ENCODE results near the gene LRP1.
A peak's percentile ranks its signal among the peaks of the same experiment; 100 is the strongest.

LRP1 gene

DNA sequence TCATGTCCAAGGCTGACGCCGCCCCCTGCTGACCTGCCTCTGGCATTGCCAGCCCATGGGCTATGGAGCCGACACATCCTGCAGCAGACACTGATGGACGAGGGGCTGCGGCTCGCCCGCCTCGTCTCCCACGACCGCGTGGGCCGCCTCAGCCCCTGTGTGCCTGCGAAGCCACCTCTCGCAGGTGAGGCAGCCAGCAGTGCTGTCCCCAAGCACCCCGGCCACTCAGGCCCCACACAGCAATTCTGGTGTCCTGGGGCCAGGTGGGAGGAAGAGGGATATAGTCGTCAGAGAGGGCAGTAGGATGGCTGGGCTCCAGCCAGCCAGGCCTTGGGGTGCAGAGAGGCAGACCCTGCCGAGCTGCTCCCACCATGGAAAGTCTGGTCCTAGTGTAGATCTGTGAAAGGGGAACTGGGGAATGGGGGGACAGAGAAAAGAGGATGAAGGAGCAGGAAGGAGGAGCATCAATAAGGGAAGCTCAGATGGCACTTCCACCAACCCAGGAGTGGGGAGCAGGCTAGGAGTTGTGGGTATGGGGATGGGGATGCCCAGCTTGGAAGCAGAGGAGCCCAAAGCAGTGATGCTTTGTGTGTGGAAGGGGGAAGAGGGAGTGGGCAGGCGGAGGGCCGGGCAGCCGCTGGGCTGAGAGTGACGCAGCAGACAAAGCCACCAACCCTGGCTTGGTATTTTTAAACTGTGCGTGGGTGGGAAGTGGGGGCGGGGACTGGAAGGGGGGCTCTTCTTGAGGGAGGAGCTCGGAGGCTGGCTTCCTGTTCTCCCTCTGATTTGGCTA lies 34.7 kb upstream of the LRP1 start:
- peak in 1 of 2 donors; percentile 44 for DNase-seq (ENCODE audit: low read depth in 2 of 2, low spot score in 1 of 2)

DNA sequence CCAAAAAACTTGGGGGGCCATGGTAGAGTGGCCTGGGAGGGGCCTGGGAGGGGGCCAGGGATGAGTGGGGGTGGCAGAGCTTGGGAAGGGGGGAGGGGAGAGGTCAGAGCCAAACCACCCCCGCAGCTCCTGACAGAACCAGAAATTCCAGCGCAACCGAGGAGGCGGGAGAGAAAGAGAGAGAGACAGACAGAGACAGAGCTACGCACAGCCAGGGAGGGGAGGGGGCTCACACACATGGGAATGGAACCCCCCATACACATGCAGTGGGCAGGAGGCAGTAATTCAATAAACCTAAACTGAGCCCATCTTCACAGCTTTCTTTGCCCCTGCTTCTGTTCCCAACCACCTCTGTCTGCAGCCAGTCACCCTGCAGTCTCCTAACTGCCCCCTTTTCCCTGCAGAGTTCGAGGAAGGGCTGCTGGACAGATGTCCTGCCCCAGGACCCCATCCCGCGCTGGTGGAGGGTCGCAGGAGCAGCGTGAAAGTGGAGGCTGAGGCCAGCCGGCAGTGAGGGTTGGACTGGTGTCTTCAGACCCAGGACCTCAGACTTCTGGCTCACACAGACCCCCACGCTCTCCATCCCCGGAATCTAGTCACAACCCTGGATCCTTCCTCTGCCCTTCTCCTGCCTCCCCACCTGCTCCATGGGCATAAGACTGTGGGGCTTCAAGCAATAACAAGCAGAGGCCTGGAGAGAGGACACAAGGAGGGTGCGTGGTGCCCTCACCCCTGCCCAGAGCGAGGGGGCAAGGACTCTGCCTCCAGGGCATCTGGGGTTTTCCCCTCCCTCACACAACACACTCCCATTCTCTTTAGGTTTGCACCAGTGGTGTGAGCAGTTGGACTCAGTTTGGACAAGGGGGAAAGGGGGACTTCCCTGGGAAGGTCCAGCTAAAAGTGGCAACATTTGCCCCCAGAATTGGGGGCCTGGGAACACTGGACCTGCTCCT lies 33.8 kb upstream of the LRP1 start:
- no peak for DNase-seq (ENCODE audit: low read depth in 2 of 2, low spot score in 1 of 2)

DNA sequence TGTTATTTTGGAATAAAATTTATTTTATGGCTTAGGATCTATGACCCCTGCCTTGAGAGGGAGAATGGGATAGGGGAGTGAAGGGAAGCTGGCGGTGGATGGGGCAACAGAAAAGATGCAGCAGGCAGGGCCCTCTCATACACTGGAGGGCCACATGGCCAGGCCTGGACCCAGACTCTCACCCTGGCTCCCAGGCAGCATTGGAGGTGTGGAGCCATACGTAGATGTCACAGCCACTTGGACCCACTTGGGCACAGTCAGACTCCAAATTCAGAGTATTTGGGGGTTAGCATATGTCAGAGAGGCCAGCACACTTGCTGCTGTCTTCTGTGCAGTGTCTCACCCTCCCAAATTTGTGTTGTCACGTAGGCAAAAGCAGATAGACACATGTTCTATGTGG lies 32.8 kb upstream of the LRP1 start:
- no peak for DNase-seq (ENCODE audit: low read depth in 2 of 2, low spot score in 1 of 2)

DNA sequence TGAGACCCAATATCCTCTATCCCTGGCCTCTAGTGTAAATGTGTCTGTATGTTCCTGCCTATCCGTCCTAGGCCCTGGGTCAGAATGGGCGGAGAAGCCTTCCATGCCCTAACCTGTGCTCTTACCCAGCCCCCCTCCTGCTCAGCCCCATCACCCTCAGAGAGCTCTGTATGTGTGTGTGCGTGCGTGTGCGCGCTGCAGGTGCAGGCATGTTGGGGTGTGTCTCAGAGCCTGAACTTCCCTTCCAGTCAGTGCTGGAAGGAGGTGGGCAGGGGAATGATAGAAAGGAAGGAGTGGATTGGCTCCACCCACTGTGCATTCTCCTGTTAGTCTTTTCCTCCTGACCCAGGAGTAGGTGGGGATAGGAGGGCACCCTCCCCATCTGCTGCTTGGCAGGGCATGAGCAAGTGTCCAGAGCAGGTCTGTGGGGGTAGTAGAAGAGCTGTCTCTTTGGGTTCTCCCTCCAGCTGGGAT lies 32.1 kb upstream of the LRP1 start:
- DNase-seq (ENCODE audit: low read depth in 2 of 2, low spot score in 1 of 2): no peak

DNA sequence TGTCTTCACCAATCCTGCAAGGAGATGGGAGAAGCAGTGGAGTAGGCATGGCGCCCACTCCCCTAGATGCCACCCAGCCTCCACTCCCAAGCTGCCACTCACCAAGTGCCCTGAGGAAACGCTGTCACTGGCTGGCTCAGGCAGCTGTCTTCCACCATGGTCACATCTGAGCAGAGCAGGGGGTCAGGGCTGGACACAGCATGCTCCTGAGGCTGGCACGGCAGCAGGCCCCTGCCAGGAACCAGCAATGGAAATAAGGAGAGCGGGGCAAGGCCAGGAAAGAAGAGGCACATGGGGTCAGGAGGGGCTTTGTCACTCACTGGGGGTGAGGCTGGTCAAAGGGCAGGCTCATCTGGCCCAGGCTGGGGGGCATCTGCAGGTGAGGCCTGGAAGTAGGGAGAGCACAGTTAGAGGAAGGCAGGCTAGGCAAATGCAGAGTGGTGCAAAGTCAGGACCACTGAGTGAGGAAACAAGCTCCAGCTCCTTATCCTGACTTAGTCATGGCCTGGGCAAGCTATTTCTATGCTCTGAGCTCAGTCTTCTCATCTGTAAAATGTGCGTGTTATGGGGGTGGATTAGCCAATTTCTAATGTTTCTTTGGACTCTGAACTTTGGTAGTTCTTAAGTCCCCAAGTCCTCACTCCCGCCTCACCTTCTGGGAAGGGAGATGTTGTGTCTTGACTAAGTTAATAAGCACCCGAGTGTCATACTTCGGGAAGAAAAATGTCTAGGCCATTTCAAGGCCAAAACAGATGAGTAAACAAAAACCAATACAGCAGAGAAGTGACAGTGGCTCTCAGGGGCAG lies 31.3 kb upstream of the LRP1 start:
- no peak for DNase-seq (ENCODE audit: low read depth in 2 of 2, low spot score in 1 of 2)

DNA sequence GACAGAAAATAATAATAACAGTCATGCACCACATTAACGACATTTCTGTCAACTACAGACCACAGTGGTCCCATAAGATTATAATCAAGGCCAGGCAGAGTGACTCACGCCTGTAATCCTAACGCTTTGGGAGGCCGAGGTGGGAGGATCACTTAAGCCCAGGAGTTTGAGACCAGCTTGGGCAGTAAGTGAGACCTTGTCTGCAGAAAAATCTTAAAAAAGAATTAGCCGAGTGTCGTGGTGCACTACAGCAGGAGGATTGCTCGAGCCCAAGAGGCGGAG lies 30.8 kb upstream of the LRP1 start:
- no peak for DNase-seq (ENCODE audit: low read depth in 2 of 2, low spot score in 1 of 2)

DNA sequence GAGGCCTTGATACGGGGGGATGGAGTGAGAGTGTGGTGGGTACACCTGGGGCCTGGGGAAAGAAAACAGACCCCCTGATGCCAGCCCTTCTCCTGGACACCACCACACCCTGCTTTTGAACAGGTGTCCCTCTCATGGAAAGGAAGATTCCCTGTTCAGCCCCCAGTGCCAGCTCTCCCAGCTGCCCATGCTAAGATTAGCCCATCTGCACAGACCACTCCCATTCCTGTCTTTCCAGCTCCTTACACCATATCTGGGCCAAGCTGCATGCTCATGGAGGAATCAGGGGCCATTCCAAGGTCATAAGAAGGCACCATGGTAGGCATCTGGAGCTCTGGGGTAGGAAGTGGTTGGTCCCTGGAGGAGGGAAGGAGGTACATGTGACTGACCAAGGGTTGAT lies 29.7 kb upstream of the LRP1 start:
- DNase-seq (ENCODE audit: low read depth in 2 of 2, low spot score in 1 of 2): no peak

DNA sequence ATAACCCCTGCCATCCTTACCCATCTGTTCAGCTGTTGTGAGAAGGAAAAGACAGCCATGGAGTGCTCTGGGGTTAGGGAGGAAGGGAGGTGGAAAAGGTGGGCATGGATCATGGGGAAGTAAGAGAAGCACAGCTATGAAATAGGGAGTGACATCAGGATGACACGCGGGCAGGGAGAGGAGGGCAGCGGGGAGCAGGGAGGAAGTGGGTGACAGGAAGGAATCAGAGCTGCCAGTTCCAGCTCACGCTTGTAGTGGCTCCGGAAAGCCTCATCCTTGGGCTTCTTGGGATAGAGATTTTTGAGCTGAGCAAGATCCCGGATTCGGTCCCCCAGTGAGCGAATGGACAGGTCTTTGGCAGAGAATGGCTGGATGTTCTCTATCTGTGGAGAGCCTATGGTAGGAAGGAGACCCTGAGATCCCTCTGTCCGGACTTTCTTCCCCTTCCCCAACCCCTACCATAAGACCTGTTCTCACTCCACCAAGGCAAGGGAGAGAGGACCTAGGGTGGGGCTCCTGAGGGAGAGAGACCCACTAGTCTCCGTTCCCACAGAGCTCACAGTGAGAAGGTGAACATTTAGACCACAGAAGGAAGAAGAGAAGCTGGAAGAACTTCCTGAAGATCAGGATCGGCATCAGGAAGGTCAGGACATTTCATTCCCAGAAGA lies 29.1 kb upstream of the LRP1 start:
- DNase-seq (ENCODE audit: low read depth in 2 of 2, low spot score in 1 of 2): no peak

DNA sequence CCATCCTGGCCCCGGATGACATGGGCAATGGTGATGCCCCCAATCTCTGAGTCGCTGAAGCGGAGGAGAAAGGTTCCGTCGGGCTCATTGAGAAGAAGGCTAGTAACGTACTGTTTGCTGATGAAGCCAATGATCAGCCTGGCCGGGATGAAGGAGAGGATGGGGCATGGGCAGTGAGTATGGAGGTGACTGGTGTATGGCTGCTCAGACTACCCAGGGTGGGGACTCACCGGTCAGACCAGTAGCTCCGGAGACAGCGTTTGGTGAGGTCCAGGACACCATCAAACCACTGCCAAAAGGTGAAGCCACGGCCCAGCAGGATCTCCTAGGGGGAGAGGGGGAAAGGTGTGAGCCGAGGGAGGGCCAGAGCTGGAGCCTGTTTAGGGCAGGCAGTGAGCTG lies 28.5 kb upstream of the LRP1 start:
- no peak for DNase-seq (ENCODE audit: low read depth in 2 of 2, low spot score in 1 of 2)

DNA sequence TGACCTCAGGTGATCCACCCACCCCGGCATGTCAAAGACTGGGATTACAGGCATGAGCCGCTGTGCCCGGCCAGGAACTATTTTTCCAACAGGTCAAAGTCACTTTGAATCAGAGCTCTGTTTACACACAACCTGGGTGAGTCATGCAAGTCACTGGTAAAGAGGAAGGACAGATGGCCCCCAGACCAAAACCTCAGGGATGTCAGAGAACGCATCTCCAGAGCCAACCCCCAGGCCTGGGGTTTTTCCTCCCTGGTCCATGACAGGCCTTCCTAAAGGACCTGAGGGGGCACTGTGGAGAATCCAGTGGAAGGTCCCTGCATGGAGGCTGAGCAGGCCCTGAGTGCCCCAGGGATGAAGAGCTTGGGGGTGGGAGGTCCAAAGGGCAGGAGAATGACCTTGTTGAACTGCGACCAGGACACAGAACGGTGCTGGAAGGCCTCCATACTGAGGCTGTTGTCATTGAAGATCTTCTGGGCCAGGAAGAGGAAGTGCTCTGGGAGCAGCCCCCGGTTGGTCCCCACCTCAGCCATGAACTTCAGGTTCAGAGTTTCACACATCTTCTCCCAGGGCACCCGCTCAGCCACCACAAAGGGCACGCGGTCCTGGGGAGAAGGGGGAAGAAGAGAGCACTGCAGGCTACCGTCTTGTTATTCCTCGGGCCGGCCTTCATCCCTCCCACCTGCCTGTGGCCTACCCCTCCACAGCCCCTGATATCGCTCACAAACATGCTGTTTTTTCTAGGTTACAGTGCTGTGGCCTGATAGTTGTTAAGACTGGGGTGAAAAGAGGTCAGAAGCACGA lies 26.2 kb upstream of the LRP1 start:
- DNase-seq (ENCODE audit: low read depth in 2 of 2, low spot score in 1 of 2): no peak

DNA sequence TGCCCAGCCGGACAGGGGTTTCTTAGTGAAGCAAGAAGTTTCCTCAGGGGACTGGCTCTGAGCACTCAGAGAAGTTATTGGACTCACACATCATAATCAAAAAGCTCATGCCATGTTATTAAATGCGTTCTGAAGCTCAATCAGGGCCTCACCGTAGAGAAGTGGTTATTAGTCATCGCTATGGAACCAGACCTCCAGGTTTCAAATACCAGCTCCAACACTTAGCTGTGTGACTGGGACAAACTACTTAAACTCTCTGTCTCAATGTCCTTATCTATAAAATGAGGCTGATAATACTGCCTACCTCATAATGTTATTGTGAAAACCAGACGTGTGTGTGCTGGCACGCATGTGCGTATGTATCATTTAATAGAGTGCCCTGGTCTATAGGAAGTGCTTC lies 24.4 kb upstream of the LRP1 start:
- no peak for DNase-seq (ENCODE audit: low read depth in 2 of 2, low spot score in 1 of 2)

DNA sequence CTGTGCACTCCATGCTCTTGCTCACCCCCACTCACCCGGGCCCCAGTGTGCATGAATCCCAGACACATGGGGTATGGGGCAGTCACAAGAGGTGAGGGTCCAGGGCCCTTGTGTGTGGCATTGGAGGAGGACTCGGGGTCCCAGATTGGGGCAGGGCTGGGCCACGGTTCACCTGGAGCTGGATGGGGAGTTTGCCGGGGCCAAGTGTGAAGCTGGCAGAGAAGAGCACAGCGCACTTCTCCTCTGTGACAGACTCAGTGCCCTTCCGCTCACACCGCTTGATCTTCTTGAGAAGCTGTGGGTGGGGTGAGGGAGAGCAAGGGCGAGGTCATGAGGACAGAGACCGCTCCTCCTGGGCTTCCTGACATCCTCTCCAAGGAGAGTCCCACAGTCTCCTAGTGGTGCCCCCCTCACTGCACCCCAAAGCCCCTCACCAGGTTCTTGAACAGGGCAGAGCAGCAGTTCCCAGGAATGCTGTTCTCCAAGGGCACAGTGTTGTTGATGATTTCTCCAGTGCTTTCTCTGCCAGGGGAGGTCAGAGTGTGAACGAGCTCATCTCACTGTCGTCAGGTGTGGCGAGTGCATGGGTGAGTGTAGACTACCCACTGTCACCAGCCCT lies 23.9 kb upstream of the LRP1 start:
- no peak for DNase-seq (ENCODE audit: low read depth in 2 of 2, low spot score in 1 of 2)

DNA sequence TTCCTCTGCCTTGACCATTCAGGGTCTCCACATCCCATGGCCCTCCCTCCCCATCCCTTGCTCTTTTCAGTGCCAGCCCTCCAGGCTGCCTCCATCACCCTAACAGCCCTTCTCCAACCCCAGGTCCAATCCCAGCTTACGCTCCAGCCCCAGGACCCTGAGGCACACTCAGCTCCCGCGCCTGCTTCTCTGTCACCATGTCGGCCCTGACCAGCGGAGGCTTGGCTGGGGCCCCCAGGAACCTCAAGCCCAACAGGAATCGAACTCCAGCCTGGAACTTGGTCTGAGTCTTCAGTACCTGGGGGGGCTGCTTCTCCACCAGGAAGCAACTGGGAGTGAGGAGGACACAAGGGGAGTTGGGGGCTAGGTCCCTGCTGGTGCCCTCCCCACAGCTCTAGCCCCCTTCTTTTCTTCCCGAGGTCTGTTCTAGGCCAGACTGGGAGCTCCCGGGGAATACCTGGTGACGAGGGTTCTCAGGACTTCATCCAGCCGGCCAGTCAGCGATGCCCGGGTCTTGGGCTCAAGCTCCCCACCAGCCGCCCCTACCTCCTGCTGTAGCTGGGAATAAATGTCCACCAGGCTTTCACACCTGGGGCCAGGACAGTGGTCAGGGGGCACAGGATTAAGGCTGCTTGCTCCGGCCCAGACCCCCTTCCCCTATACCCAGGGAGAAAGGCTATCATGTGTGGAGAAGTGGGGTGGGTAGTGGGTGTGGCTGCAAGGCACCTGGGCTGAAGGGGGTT lies 23.1 kb upstream of the LRP1 start:
- no peak for DNase-seq (ENCODE audit: low read depth in 2 of 2, low spot score in 1 of 2)

DNA sequence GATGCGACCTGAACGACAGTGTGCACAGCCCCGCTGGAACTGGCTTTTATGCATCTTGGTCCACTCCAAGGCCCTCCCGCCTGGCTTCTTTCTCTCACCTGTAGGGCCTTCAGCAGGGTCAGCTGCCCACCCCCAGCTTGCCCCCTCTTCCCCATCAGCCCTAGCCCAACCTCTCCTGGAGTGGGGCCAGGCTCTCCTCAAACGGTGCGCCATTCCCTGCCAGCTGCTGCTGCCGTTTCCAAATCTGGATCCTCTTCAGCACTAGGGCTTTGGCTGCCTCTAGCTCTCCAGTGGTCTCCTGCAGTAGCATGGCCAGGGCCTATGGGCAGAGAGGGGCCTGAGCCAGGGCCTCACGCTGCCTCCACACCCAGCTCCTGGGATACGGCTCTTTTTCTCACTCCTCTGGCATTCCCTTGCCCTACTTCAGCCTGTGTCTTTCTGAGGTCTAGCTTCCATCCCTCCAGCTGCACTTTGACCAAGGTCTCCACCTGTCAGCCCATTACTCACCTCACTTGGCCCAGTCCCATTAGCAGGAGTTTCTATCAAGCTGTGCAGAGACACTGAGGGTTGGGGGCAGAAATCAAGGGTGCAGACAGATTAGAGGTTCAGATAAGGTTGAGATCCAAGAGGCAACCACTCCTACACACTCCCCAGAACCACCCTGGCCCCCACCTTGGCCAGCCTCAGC lies 22.1 kb upstream of the LRP1 start:
- DNase-seq (ENCODE audit: low read depth in 2 of 2, low spot score in 1 of 2): no peak

DNA sequence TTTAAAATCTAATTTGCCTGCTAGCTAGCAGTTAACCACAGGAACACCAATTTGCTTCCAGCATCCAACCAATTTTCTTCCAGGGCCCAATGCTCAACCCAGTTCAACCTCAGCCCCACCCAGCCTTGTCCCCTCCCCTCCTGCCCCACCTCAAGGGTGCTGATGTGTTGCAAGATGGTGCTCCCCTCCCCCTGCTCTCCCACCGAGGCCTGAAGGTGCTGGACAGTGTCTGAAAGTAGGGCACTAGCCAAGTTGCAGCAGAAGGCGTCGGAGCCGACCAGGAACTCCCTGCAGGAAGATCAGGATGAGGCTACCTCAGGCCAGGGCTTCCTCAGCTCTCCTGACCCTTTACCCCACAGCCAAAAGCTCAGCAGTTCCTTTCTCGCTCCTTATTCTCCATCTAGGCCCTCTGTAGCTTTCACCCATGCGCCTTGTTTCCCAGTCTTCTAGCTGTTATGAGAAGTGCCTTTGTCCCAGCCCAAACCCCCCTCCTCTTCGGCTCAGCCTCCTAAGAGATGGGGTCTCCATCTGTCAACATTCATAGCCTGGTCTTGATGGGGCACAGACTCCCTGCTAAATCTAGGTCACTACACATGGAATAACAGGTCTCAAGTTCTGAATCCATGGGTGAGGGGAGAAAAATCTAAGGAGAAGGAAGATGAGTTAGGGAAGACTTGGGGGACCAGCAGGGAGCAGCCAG lies 20.7 kb upstream of the LRP1 start:
- no peak for DNase-seq (ENCODE audit: low read depth in 2 of 2, low spot score in 1 of 2)

DNA sequence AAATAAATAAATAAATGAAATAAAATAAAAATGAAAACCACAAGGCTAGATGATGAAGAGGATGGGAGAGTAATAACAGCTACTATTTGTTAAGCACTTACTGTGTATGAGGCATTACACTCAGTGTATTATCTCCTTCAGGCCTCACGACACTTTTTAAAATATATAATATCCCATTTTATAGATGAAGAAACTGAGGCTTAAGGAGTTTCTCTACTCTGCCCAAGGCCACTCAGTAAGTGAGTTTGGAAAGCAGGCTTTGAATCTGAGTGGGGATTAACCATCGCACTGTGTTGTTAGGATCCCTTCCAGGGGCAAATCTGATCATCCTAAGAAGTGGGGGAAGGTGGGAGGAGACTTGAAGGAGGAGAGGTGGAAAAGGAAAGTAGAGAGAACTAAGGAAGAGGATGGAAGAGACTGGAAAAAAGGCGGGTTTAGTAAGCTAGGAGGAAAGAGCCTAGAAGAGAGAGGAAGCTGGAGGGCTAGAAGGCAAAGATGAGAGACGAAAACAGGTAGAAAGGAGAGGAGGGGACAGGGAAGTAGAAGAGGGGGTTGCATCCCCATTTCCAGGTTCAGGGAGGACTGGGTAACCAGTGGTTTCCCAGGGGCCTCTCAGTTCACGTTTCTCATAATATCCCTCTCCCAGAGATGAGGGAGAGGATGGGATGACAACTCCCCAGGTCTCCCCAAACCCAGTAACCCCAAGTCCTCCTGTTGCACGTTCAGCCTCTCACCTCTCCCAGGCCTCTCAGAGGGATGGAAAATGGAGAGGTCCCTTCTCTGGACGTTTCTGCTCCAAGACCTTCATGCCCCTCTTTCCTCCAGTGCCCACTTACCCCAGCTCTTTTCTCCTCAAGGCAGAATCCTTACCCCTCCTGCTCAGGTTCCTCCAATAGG lies 18.8 kb upstream of the LRP1 start:
- DNase-seq (ENCODE audit: low read depth in 2 of 2, low spot score in 1 of 2): no peak
